CD4-positive, alpha-beta T cell treated with Interleukin-15 for 4 hours (primary cell): ENCODE results near the gene HSPB8.
"Not testable (repeated sequence)": the region's sequence is repeated elsewhere in the genome, so short reads cannot be mapped to it uniquely, and the experiment has no call there.

Experiments used
- DNase-seq: peaks from one replicate; pipeline ENCODE4 v3.0.0-alpha.2; 2020; ENCODE audit warnings: low spot score

The HSPB8 gene

GRCh38 chr12:119206348-119207062 is 27.8 kb downstream of the HSPB8 start:
- no peak for DNase-seq

- DNase-seq = no peak
Measured at GRCh38 chr12:119207063-119207560, 28.4 kb downstream of the HSPB8 start.

GRCh38 chr12:119208626-119209061 is 29.9 kb downstream of the HSPB8 start:
- DNase-seq = no peak

- DNase-seq = no peak
Measured at GRCh38 chr12:119211884-119212283, 33.2 kb downstream of the HSPB8 start.

- DNase-seq = no peak
Measured at GRCh38 chr12:119216084-119216483, 37.4 kb downstream of the HSPB8 start.

- DNase-seq = not testable (repeated sequence)
Measured at GRCh38 chr12:119218875-119219274, 40.1 kb downstream of the HSPB8 start.

GRCh38 chr12:119222222-119222951 is 43.7 kb downstream of the HSPB8 start:
- no peak for DNase-seq

- DNase-seq = no peak
Measured at GRCh38 chr12:119225454-119225853, 46.7 kb downstream of the HSPB8 start.

GRCh38 chr12:119227292-119227691 is 48.6 kb downstream of the HSPB8 start:
- DNase-seq = no peak

GRCh38 chr12:119229205-119229604 is 50.5 kb downstream of the HSPB8 start:
- DNase-seq = no peak

- no peak for DNase-seq
Measured at GRCh38 chr12:119229837-119230236, 51.1 kb downstream of the HSPB8 start.

GRCh38 chr12:119230807-119231206 is 52.1 kb downstream of the HSPB8 start:
- DNase-seq = no peak

GRCh38 chr12:119231774-119232173 is 53.0 kb downstream of the HSPB8 start:
- no peak for DNase-seq

- no peak for DNase-seq
Measured at GRCh38 chr12:119235197-119235751, 56.5 kb downstream of the HSPB8 start.

GRCh38 chr12:119236372-119236771 is 57.6 kb downstream of the HSPB8 start:
- DNase-seq = no peak

GRCh38 chr12:119239040-119239439 is 60.3 kb downstream of the HSPB8 start:
- no peak for DNase-seq

GRCh38 chr12:119241049-119241448 is 62.3 kb downstream of the HSPB8 start:
- DNase-seq = no peak

- no peak for DNase-seq
Measured at GRCh38 chr12:119241580-119242169, 62.9 kb downstream of the HSPB8 start.
